WERI-Rb-1 (cell line): ENCODE measurements around the gene LGI1.

ENCODE experiments used
- DNase-seq: peaks from one replicate; pipeline ENCODE4 v3.0.0-alpha.2; 2020
- H3K27ac ChIP-seq: fragments of 250-450 bp; sonication (Bioruptor Pico); 2 replicates; pipeline ENCODE4 v1.5.1; 2020; ENCODE audit warnings: mild to moderate bottlenecking, moderate library complexity
- H3K27me3 ChIP-seq: fragments of 250-450 bp; sonication (Bioruptor Pico); 2 replicates; pipeline ENCODE4 v1.5.1; 2021; ENCODE audit warnings: mild to moderate bottlenecking, low read depth, moderate library complexity; ENCODE audit not compliant: insufficient read depth, severe bottlenecking
- H3K36me3 ChIP-seq: fragments of 250-450 bp; sonication (Bioruptor Pico); 2 replicates; pipeline ENCODE4 v1.5.1; 2020; ENCODE audit warnings: mild to moderate bottlenecking, moderate library complexity
- H3K4me3 ChIP-seq: 2 replicates; pipeline ENCODE4 v1.5.1; 2011; ENCODE audit warnings: low read depth, mild to moderate bottlenecking, control low read depth, low read length
- H3K9me3 ChIP-seq: fragments of 250-450 bp; sonication (Bioruptor Pico); 2 replicates; pipeline ENCODE4 v1.5.1; 2021; ENCODE audit warnings: mild to moderate bottlenecking, moderate library complexity; ENCODE audit not compliant: severe bottlenecking
- TF ChIP-seq, protein P1 (sequence below): IDR thresholded peaks from 2 replicates; pipeline ENCODE4 v1.5.1; 2011; ENCODE audit warnings: low read depth, mild to moderate bottlenecking, control low read depth, inconsistent platforms, low read length

LGI1 gene

DNA sequence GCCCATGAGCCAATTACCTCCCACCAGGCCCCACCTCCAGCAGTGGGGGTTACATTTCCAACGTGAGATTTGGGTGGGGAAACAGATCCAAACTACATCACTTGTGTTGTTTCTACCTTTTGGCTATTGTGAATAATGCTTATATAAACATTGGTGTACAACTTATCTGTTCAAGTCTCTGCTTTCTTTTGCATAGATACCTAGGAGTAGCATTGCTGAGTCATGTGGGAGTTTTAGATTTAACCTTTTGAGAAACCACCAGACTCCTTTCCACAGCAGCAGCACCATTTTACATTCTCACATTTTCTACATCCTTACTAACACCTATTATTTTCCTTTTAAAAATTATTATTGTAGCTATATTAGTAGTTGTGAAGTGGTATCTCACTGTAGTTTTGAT is 41.0 kb upstream of the LGI1 start:
- Histone ChIP-seq H3K36me3 (no peaks in the 10 kb centered on the region), H3K9me3 (no peaks in the 10 kb centered on the region), H3K27ac (no peak overlapping the region), H3K27me3 (no peaks in the 10 kb centered on the region), H3K4me3 (no peak overlapping the region)
- TF ChIP-seq, protein P1, sequence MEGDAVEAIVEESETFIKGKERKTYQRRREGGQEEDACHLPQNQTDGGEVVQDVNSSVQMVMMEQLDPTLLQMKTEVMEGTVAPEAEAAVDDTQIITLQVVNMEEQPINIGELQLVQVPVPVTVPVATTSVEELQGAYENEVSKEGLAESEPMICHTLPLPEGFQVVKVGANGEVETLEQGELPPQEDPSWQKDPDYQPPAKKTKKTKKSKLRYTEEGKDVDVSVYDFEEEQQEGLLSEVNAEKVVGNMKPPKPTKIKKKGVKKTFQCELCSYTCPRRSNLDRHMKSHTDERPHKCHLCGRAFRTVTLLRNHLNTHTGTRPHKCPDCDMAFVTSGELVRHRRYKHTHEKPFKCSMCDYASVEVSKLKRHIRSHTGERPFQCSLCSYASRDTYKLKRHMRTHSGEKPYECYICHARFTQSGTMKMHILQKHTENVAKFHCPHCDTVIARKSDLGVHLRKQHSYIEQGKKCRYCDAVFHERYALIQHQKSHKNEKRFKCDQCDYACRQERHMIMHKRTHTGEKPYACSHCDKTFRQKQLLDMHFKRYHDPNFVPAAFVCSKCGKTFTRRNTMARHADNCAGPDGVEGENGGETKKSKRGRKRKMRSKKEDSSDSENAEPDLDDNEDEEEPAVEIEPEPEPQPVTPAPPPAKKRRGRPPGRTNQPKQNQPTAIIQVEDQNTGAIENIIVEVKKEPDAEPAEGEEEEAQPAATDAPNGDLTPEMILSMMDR: no peak
- DNase-seq: no peak

DNA sequence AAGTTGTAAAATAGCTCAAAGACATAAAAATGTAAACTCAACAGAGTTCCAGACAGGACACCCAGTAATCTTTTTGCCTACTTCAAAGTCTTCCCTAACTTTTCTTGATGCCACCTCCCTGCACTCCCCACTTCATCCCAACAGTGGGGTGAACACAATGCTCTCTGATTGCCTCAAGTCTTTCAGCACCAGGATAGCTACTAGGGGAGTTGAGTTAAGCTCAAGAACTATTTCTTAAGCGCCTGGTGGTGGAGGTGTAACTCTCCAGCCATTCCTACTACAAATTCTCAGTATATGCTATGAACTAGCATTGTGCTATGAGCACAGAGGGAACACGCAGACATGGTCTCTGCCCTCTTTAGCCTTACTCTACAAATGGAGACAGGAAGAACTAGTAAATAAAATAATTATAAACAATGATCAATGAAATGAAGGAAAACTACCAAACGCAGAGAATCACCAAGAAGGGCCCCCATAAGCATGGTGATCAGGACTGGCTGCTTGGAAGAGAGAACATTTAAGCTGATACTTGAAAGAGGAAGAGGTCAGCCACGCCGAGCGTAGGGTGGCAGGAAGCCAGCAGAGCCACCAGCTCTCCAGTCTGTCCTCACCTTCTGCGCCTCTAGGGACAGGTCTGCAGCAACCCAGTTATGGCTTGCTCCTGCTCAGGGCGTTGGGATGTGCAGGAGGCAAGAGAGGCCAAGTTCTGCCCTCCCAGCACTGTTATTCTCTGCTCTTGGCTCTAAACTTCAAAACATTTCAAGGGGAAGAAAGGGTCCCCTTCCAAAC is 38.6 kb upstream of the LGI1 start:
- DNase-seq: no peak
- H3K4me3 ChIP-seq: no peak overlapping the region

DNA sequence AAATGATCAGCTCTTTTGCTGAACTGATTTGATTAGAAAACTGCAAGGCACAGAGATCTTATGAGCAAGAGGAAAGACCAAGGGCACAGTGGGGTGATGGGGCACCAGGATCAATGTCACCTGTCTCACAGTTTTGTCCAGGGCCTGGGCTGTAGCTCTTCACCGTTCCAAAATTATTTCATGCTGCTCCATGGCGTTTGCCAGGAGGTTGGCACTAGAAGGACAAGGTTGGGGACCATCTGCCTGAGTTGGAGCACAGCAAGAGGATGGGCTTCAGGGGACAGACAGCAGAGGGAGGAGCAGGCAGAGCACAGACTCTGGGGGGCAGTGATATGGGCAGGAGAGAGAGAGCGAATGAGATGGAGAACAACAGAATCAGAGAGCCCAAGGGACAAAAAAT is 37.8 kb upstream of the LGI1 start:
- TF ChIP-seq, protein P1: no peak
- no peak overlapping the region for H3K4me3 ChIP-seq
- no peaks in the 10 kb centered on the region for H3K27me3 ChIP-seq
- no peaks in the 10 kb centered on the region for H3K36me3 ChIP-seq
- H3K9me3 ChIP-seq: no peaks in the 10 kb centered on the region
- DNase-seq: no peak
- no peak overlapping the region for H3K27ac ChIP-seq

More for the DNA sequence above, 38.6 kb upstream of the LGI1 start:
- Histone ChIP-seq H3K36me3 (no peaks in the 10 kb centered on the region), H3K9me3 (no peaks in the 10 kb centered on the region), H3K27ac (no peak overlapping the region), H3K27me3 (no peaks in the 10 kb centered on the region)
- TF ChIP-seq, protein P1: no peak

DNA sequence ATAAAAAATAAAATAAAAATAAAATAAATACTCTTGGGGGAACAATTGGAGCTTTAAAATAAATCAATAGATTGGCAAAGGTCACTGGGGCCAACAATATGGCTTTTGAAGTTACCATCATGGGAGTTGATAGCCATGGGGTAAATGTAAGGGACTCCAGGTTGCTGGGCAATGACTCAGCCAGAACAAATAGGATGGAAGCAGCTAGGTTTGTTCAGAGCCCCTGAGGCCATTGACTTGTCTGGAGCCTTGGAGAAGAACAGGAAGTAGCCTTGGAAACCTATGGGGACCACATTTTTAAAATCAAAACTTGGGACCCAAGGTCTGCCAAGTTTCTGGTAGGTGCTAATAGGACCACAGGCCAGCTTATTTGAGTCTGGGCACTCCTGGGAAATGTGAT is 35.2 kb upstream of the LGI1 start:
- Histone ChIP-seq H3K27ac (no peak overlapping the region), H3K36me3 (no peaks in the 10 kb centered on the region), H3K27me3 (no peaks in the 10 kb centered on the region), H3K9me3 (no peaks in the 10 kb centered on the region), H3K4me3 (no peak overlapping the region)
- no peak for DNase-seq
- TF ChIP-seq, protein P1: no peak

DNA sequence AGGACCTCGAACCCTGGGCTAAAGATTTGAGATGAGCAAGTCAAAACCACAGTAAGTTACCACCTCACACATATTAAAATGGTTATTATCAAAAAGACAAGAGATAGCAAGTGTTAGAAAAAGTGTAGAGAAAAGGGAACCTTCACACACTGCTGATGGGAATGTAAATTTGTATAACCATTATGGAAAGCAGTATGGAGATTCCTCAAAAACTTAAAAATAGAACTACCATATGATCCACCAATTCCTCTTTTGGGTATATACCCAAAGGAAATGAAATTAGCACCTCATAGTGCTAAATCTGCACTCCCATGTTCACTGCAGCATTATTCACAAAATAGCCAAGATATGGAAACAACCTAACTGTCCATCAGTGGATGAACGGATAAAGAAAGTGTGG is 34.6 kb upstream of the LGI1 start:
- Histone ChIP-seq H3K9me3 (no peaks in the 10 kb centered on the region), H3K36me3 (no peaks in the 10 kb centered on the region), H3K27ac (no peak overlapping the region), H3K4me3 (no peak overlapping the region), H3K27me3 (no peaks in the 10 kb centered on the region)
- no peak for DNase-seq
- TF ChIP-seq, protein P1: no peak

DNA sequence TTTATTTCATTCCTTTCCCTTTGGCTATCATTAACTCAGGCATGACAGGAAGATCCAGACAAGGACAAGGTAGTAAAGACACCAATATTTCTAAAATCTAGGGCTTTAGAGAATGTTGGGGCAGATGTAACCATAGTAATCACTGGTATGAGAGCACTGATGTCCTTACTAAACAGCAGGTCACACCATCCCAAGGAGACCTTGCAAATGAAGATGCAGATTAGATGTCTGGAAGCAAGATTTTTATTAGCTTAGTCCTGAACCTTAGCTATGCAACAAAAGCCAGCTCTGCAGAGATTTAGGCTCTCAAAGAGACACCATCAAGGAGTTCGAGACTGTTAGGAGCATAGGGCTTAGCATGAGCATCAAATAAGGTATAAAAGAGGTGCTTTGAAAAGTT is 31.7 kb upstream of the LGI1 start:
- Histone ChIP-seq H3K9me3 (no peaks in the 10 kb centered on the region), H3K36me3 (no peaks in the 10 kb centered on the region), H3K27me3 (no peaks in the 10 kb centered on the region), H3K27ac (no peak overlapping the region), H3K4me3 (no peak overlapping the region)
- TF ChIP-seq, protein P1: no peak
- DNase-seq: no peak
